ENCODE results near the gene OVCA2.

Gene OVCA2

GRCh38 chr17:2086306-2086705 is 44.5 kb downstream of the OVCA2 start:
- DNase-seq (ENCODE audit: low spot score) = no peak

DNA sequence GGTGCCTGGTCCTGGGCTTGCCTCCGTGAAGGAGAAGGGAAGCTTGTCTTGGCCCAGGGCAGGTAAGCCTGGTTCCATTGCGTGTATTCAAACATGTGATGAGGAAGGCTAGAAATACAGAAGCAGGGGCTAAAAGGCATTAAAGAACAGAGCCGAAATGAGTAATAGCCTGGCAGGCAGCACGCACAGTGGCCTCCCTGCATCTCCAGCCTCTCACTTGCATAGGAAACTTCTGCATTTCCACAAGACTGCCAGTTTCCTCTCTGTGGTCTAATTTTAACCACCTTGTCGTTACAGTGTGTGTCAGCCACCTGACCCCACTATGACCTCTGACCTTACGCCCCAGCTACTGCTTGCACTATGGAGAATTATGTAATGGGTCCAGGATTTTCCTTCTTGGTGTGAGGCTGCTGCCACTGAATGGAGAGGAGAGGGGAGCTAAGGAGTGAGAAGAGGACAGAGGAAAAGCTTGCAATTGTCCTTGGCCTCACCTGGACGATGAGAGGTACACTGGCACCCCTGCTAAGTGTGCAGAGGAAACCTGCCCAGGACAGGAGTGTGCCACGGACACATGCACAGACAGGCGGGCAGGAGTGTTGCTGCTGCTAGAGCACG is 45.9 kb downstream of the OVCA2 start:
- DNase-seq (ENCODE audit: low spot score) = no peak

GRCh38 chr17:2089021-2089422 is 47.2 kb downstream of the OVCA2 start:
- DNase-seq (ENCODE audit: low spot score) = no peak

DNA sequence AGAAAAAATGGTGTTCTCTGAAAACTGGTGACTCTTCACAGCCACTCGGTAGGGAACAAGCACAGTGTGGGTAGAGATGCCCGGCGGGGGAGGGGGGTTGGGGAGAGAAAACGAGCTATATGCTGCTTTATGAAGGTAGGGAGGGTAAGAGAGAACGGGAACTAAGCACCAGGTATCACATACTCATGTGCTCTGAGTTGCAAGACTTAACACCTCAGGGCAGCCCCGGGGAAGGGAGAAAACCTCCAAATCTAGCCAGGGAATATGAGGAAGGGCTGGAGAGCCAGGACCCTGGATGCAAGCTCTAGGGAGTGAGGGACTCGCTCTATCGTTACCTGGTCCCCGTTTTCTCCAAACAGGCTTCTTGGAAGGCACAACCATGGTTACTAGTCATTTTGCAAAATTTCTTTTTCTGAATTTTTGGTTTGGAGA is 48.4 kb downstream of the OVCA2 start:
- no peak for DNase-seq (ENCODE audit: low spot score)

DNA sequence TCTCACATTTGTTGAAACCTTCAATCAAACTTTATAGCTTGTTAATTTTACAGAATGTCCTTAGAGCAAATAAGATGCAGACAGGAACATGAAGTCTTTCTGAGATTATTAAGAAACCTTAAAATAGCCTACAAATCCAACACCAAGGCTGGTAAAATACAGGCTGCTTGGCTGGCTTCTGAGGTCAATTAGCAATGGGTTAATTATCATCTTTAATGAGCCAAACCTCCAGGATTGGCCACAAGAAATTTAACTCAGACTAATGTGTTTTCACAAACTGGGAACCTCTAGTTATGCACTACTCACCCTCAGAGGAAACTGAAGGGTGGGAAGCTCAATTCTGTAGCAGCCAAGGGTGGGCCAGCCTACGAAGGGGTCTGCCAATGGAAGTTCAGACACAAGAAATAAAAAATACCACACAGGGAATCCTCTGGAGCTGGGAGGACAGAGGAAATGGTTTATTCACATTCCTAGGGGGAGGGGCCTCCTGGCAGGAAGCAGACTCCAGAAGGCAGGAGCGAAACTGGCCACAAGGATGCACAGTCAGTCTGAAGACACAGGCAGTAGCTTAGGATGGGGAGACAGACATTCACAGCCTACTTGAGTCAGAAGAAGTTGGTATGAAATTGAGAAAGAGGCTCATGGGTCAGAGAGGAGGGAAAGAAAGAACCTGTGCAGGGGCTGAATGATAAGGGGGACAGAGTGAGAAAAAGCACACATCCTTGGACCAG is 49.1 kb downstream of the OVCA2 start:
- DNase-seq (ENCODE audit: low spot score) = no peak

DNA sequence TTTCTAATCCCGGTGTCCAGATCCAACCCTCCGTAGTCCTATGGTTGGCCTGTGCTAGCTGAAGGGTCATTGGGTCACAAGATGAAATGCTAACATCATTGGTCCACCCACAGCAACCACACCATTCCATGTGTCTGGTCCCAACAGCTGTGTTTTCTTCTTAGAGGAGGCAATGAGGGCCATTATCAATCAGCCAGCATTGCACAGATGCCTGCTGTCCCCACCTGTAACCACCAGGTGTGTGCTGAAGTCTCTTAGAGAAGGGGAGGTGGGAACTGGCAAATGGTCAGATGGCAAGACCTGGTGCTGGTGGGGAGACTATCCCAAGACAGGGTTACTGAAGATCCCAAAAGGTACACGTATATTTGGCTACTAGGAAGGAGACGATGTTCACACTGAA is 50.4 kb downstream of the OVCA2 start:
- DNase-seq (ENCODE audit: low spot score) = no peak

All from D341Med (cell line).